Testis (tissue), 2 donors: ENCODE measurements around the gene CHERP.

Source experiments
- POLR2A ChIP-seq: fragments of 450-650 bp; IDR thresholded peaks from one replicate; pipeline ENCODE4 v1.6.1; 2017; ENCODE audit warnings: antibody characterized with exemption, mild to moderate bottlenecking, moderate library complexity
- TF ChIP-seq, protein P1 (sequence below), 3 experiments: fragments of 450-650 bp in 2 of 3; fragments of 200-600 bp in 1 of 3; sonication (generic) in 1 of 3; IDR thresholded peaks; one replicate each; pipeline ENCODE4 v1.5.1; 2016 to 2019; ENCODE audit warnings: antibody characterized with exemption in 3 of 3, mild to moderate bottlenecking in 2 of 3, moderate library complexity in 1 of 3

DNA sequence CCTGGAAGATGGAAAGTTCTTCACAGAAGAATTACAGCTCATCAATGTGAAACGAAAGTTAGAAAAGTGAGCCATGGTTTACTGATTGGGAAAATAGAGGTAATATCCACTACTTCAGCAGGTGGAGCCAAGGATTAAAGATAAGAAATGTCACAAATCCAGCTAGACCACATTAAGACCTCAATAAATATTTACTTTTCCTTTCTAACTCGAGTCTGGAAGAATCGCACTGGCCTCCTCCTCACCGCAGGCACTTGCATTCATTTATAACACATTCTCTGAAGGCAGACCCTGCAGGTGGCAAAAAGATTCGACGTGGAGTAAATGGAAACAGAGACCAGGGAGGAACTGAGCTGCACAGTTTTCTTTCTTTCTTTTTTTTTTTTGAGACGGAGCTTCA lies 22.6 kb upstream of the CHERP start:
- TF ChIP-seq, protein P1, sequence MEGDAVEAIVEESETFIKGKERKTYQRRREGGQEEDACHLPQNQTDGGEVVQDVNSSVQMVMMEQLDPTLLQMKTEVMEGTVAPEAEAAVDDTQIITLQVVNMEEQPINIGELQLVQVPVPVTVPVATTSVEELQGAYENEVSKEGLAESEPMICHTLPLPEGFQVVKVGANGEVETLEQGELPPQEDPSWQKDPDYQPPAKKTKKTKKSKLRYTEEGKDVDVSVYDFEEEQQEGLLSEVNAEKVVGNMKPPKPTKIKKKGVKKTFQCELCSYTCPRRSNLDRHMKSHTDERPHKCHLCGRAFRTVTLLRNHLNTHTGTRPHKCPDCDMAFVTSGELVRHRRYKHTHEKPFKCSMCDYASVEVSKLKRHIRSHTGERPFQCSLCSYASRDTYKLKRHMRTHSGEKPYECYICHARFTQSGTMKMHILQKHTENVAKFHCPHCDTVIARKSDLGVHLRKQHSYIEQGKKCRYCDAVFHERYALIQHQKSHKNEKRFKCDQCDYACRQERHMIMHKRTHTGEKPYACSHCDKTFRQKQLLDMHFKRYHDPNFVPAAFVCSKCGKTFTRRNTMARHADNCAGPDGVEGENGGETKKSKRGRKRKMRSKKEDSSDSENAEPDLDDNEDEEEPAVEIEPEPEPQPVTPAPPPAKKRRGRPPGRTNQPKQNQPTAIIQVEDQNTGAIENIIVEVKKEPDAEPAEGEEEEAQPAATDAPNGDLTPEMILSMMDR (IDR thresholded peaks at IDR 0.05) = no peak
- TF ChIP-seq POLR2A = no peak
